Glutamatergic neuron (in vitro differentiated cells): ENCODE data around the gene PLEKHM2. TPM values are rescaled to one million over a fixed set of nuclear protein-coding genes. Genes with fewer than 3 reads are reported as not detected.

Experiments
- DNase-seq: peaks from one replicate; pipeline ENCODE4 v3.0.0; 2022
- H3K27ac Mint-ChIP-seq: one replicate; pipeline ENCODE4 v1.8.0; 2020; ENCODE audit warnings: mild to moderate bottlenecking, mixed read lengths, inconsistent platforms; ENCODE audit not compliant: unreplicated experiment
- H3K27me3 Mint-ChIP-seq: one replicate; pipeline ENCODE4 v1.8.0; 2020; ENCODE audit warnings: mild to moderate bottlenecking, moderate library complexity, mixed read lengths, inconsistent platforms; ENCODE audit not compliant: unreplicated experiment
- H3K36me3 Mint-ChIP-seq: one replicate; pipeline ENCODE4 v1.8.0; 2020; ENCODE audit warnings: mild to moderate bottlenecking, mixed read lengths, inconsistent platforms; ENCODE audit not compliant: unreplicated experiment
- H3K4me1 Mint-ChIP-seq: one replicate; pipeline ENCODE4 v1.8.0; 2020; ENCODE audit warnings: mild to moderate bottlenecking, low read depth, mixed read lengths, inconsistent platforms; ENCODE audit not compliant: unreplicated experiment
- H3K4me3 Mint-ChIP-seq: one replicate; pipeline ENCODE4 v1.8.0; 2020; ENCODE audit warnings: mild to moderate bottlenecking, mixed read lengths, inconsistent platforms; ENCODE audit not compliant: unreplicated experiment
- H3K9me3 Mint-ChIP-seq: one replicate; pipeline ENCODE4 v1.8.0; 2020; ENCODE audit warnings: mild to moderate bottlenecking, moderate library complexity, mixed read lengths, inconsistent platforms; ENCODE audit not compliant: unreplicated experiment
- CTCF ChIP-seq: fragments of 200-600 bp; sonication (generic); IDR thresholded peaks from one replicate; pipeline ENCODE4 v1.5.0; 2021; ENCODE audit not compliant: partially characterized antibody, unreplicated experiment
- total RNA-seq: library from RNA; stranded (reverse); fragmentation: NEBNext Ultra II Directional; extraction: Animal tissue kit (Norgen Biotek cat#: 25700); gene quantifications from one replicate; pipeline ENCODE4 v1.2.1, GENCODE V29; 2021; ENCODE audit not compliant: unreplicated experiment

PLEKHM2 gene
- total RNA-seq, 1 donor from 2014 or later, result 66.9 TPM

GRCh38 chr1:15777909-15778707 is 94.0 kb downstream of the PLEKHM2 start:
- H3K27ac Mint-ChIP-seq, result no peak overlapping the region
- H3K4me1 Mint-ChIP-seq, result no peaks in the 10 kb centered on the region
- peaks cover 5% of the 10 kb centered on the region for H3K9me3 Mint-ChIP-seq
- H3K4me3 Mint-ChIP-seq, result no peak overlapping the region
- no peak for DNase-seq
- peaks cover 5% of the 10 kb centered on the region for H3K36me3 Mint-ChIP-seq
- no peak for TF ChIP-seq CTCF
- H3K27me3 Mint-ChIP-seq, result peaks cover 3% of the 10 kb centered on the region

Other genes starting within 250 kb of the PLEKHM2 start
- not detected for gene CTRC, start 245.9 kb upstream of the PLEKHM2 start, total RNA-seq
- not detected for gene CELA2A, start 227.6 kb upstream of the PLEKHM2 start, total RNA-seq
- gene CELA2B, start 208.2 kb upstream of the PLEKHM2 start, total RNA-seq, result not detected
- 12.8 TPM for gene CASP9, start 160.1 kb upstream of the PLEKHM2 start, total RNA-seq
- 32.5 TPM for gene DNAJC16, start 157.5 kb upstream of the PLEKHM2 start, total RNA-seq
- 0.22 TPM for gene AGMAT, start 99.3 kb upstream of the PLEKHM2 start, total RNA-seq
- gene DDI2, start 66.9 kb upstream of the PLEKHM2 start, total RNA-seq, result 29.6 TPM
- gene SLC25A34, start 51.9 kb downstream of the PLEKHM2 start, total RNA-seq, result 4.1 TPM
- gene TMEM82, start 58.2 kb downstream of the PLEKHM2 start, total RNA-seq, result not detected
- 29.9 TPM for gene FBLIM1, start 74.5 kb downstream of the PLEKHM2 start, total RNA-seq
- gene UQCRHL, start 123.3 kb downstream of the PLEKHM2 start, total RNA-seq, result 2.0 TPM
- 52.4 TPM for gene SPEN, start 163.4 kb downstream of the PLEKHM2 start, total RNA-seq